ENCODE data around the gene SCIN. TPM values are rescaled to one million over a fixed set of nuclear protein-coding genes. Genes with fewer than 3 reads are reported as not detected.

Gene SCIN
- total and polyA plus RNA-seq, 2 donors (not counting 1 experiment from before 2014, with no cell fraction given) = 0.49 to 0.97 TPM

DNA sequence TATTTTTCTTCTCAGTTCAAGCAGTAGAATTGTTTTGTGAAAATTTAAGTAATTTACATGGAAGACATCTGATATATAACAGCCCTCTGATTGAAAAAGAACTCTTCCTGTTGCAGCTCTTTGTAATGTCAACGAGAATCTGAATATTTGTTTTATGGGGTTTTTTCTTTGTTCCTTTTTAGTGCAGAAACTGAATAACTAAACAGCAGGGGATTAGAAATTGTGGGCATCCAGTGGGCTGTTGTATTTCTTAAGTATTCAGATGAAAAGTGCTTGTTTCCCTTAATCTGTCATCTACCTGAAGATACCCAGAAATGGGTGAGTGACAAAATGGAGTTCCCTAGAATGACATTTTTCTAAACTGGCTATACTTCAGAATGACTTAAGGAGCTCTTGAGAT lies 124.3 kb downstream of the SCIN start:
- no peak overlapping the region for H3K27ac ChIP-seq (ENCODE audit: low read length in 2 of 2)
- no peak for TF ChIP-seq EZH2 (IDR thresholded peaks at IDR 0.05; ENCODE audit: borderline replicate concordance, insufficient read depth, low read depth, low read length, poor library complexity, severe bottlenecking)
- TF ChIP-seq, protein P1, sequence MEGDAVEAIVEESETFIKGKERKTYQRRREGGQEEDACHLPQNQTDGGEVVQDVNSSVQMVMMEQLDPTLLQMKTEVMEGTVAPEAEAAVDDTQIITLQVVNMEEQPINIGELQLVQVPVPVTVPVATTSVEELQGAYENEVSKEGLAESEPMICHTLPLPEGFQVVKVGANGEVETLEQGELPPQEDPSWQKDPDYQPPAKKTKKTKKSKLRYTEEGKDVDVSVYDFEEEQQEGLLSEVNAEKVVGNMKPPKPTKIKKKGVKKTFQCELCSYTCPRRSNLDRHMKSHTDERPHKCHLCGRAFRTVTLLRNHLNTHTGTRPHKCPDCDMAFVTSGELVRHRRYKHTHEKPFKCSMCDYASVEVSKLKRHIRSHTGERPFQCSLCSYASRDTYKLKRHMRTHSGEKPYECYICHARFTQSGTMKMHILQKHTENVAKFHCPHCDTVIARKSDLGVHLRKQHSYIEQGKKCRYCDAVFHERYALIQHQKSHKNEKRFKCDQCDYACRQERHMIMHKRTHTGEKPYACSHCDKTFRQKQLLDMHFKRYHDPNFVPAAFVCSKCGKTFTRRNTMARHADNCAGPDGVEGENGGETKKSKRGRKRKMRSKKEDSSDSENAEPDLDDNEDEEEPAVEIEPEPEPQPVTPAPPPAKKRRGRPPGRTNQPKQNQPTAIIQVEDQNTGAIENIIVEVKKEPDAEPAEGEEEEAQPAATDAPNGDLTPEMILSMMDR (IDR thresholded peaks at IDR 0.05) = no peak
- 33% methylated on average over 1 of the region's 1 CpG for WGBS (ENCODE audit: insufficient coverage)
- peaks cover 24% of the 10 kb centered on the region for H3K79me2 ChIP-seq (ENCODE audit: control insufficient read depth, insufficient read depth, low read length)
- ChIA-PET CTCF (no interaction called here), POLR2A (no interaction called here)
- no peak overlapping the region for H3K4me2 ChIP-seq (replicated peaks; ENCODE audit: low read depth, low read length, poor library complexity, severe bottlenecking)
- Mint-ChIP-seq H3K4me1 (peaks cover 26% of the 10 kb centered on the region), H3K27ac (no peak overlapping the region), H3K9me3 (ENCODE audit: insufficient read depth) (no peaks in the 10 kb centered on the region), H3K4me3 (no peak overlapping the region), H3K27me3 (no peaks in the 10 kb centered on the region)
- intact Hi-C loops (cut with micrococcal nuclease) = no loop called here
- H2AFZ ChIP-seq (ENCODE audit: insufficient read depth, low read depth, low read length, poor library complexity, severe bottlenecking) = no peak overlapping the region
- H4K20me1 ChIP-seq (ENCODE audit: control insufficient read depth, insufficient read depth, low read length, poor library complexity, severe bottlenecking) = peaks cover 6% of the 10 kb centered on the region
- H3K36me3 ChIP-seq (replicated peaks in 1 of 2; ENCODE audit: control extremely low read depth in 1 of 2, control insufficient read depth in 1 of 2, extremely low read depth in 1 of 2, insufficient read depth in 2 of 2, low read length in 1 of 2) = peaks cover 0 to 1% of the 10 kb centered on the region in 2 experiments
- H3K9ac ChIP-seq (ENCODE audit: low read length) = no peak overlapping the region
- H3K4me3 ChIP-seq (ENCODE audit: control extremely low read depth in 1 of 5, extremely low read depth in 1 of 5, insufficient read depth in 1 of 5, low read depth in 2 of 5, low read length in 4 of 5) = no peak overlapping the region
- H3K27me3 ChIP-seq (replicated peaks in 1 of 4; ENCODE audit: control extremely low read depth in 1 of 4, control insufficient read depth in 3 of 4, insufficient read depth in 4 of 4, low read length in 3 of 4) = no peaks in the 10 kb centered on the region
- ATAC-seq (ENCODE audit: low read depth) = no peak
- no peaks in the 10 kb centered on the region for H3K9me3 ChIP-seq (ENCODE audit: control extremely low read depth in 1 of 3, control insufficient read depth in 2 of 3, insufficient read depth in 1 of 3, low read length in 2 of 3)
- H3K4me1 ChIP-seq (ENCODE audit: control insufficient read depth in 2 of 2, insufficient read depth in 2 of 2, low read length in 2 of 2) = peaks cover 3 to 7% of the 10 kb centered on the region in 2 donors
- no peak for DNase-seq

DNA sequence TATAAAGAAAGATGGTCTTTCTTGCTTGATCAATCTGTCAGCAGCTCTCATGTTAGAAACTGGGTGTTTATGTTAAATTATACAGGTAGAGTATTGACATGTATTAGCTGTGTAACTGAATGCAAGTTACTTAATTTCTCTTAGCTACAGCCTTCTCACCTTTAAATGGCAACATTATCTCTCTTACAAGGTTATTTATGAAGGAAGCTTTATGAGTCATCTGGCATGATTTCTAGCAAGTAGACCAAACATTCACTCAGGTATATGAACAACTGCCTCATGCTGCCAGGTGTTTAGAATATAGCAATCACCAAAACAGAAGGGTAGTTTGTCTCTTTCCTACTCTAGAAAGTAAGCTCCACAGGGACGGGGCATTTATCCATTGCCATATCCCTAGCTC lies 125.4 kb downstream of the SCIN start:
- no peak overlapping the region for H3K4me2 ChIP-seq (replicated peaks; ENCODE audit: low read depth, low read length, poor library complexity, severe bottlenecking)
- no CpG with 5 or more reads among the region's 1 CpG for WGBS (ENCODE audit: insufficient coverage)
- no peak overlapping the region for H3K27ac ChIP-seq (ENCODE audit: low read length in 2 of 2)
- no peak overlapping the region for H3K4me3 ChIP-seq (ENCODE audit: control extremely low read depth in 1 of 5, extremely low read depth in 1 of 5, insufficient read depth in 1 of 5, low read depth in 2 of 5, low read length in 4 of 5)
- intact Hi-C loops (cut with micrococcal nuclease) = no loop called here
- H3K27me3 ChIP-seq (replicated peaks in 1 of 4; ENCODE audit: control extremely low read depth in 1 of 4, control insufficient read depth in 3 of 4, insufficient read depth in 4 of 4, low read length in 3 of 4) = no peaks in the 10 kb centered on the region
- H3K79me2 ChIP-seq (ENCODE audit: control insufficient read depth, insufficient read depth, low read length) = peaks cover 13% of the 10 kb centered on the region
- H4K20me1 ChIP-seq (ENCODE audit: control insufficient read depth, insufficient read depth, low read length, poor library complexity, severe bottlenecking) = peaks cover 6% of the 10 kb centered on the region
- no peaks in the 10 kb centered on the region for H3K36me3 ChIP-seq (replicated peaks in 1 of 2; ENCODE audit: control extremely low read depth in 1 of 2, control insufficient read depth in 1 of 2, extremely low read depth in 1 of 2, insufficient read depth in 2 of 2, low read length in 1 of 2)
- DNase-seq = no peak
- H3K9ac ChIP-seq (ENCODE audit: low read length) = no peak overlapping the region
- H3K9me3 ChIP-seq (ENCODE audit: control extremely low read depth in 1 of 3, control insufficient read depth in 2 of 3, insufficient read depth in 1 of 3, low read length in 2 of 3) = no peaks in the 10 kb centered on the region
- no peak for ATAC-seq (ENCODE audit: low read depth)
- TF ChIP-seq, protein P1 (IDR thresholded peaks at IDR 0.05) = no peak
- no peaks in the 10 kb centered on the region for H3K27me3 Mint-ChIP-seq
- H3K27ac Mint-ChIP-seq = peak overlapping the region; percentile 50
- ChIA-PET CTCF (interaction anchor here (1.6 kb wide), 1 partner anchor 10 kb away, joined by 10 read pairs; no protein-coding TSS in a partner anchor), POLR2A (no interaction called here)
- no peak overlapping the region for H2AFZ ChIP-seq (ENCODE audit: insufficient read depth, low read depth, low read length, poor library complexity, severe bottlenecking)
- peaks cover 21% of the 10 kb centered on the region for H3K4me1 Mint-ChIP-seq
- H3K4me1 ChIP-seq (ENCODE audit: control insufficient read depth in 2 of 2, insufficient read depth in 2 of 2, low read length in 2 of 2) = peaks cover 3% of the 10 kb centered on the region in 2 donors
- H3K9me3 Mint-ChIP-seq (ENCODE audit: insufficient read depth) = no peaks in the 10 kb centered on the region
- no peak overlapping the region for H3K4me3 Mint-ChIP-seq
